ENCODE data around the gene PRDM16. TPM values are rescaled to one million over a fixed set of nuclear protein-coding genes. Genes with fewer than 3 reads are reported as not detected.

PRDM16 gene
- total and polyA plus RNA-seq, 2 experiments from 2014 or later: 41.8 to 55.8 TPM

- H3K9me3 ChIP-seq (ENCODE audit: low read depth): no peaks in the 10 kb centered on the region
These were observed 383.2 kb downstream of the PRDM16 start for GRCh38 chr1:3451994-3452865.

GRCh38 chr1:3452866-3453175 is 383.8 kb downstream of the PRDM16 start:
- TF ChIP-seq CTCF (IDR thresholded peaks at IDR 0.05; ENCODE audit: low read depth, low read length): no peak
- Histone ChIP-seq H3K4me1 (ENCODE audit: low read depth) (no peaks in the 10 kb centered on the region), H3K36me3 (no peaks in the 10 kb centered on the region), H3K27me3 (no peaks in the 10 kb centered on the region), H3K4me3 (no peak overlapping the region), H3K9me3 (ENCODE audit: low read depth) (no peaks in the 10 kb centered on the region), H3K27ac (no peak overlapping the region)
- DNase-seq (ENCODE audit: low read depth in 1 of 2, low spot score in 1 of 2): no peak

More at GRCh38 chr1:3451994-3452865, 383.2 kb downstream of the PRDM16 start:
- Histone ChIP-seq H3K27ac (no peak overlapping the region), H3K4me1 (ENCODE audit: low read depth) (no peaks in the 10 kb centered on the region), H3K4me3 (no peak overlapping the region), H3K36me3 (no peaks in the 10 kb centered on the region), H3K27me3 (no peaks in the 10 kb centered on the region)
- no peak for DNase-seq (ENCODE audit: low read depth in 1 of 2, low spot score in 1 of 2)
- TF ChIP-seq CTCF (IDR thresholded peaks at IDR 0.05; ENCODE audit: low read depth, low read length): no peak

- Histone ChIP-seq H3K27me3 (no peaks in the 10 kb centered on the region), H3K4me1 (ENCODE audit: low read depth) (no peaks in the 10 kb centered on the region), H3K4me3 (no peak overlapping the region), H3K9me3 (ENCODE audit: low read depth) (no peaks in the 10 kb centered on the region), H3K27ac (no peak overlapping the region), H3K36me3 (no peaks in the 10 kb centered on the region)
- DNase-seq (ENCODE audit: low read depth in 1 of 2, low spot score in 1 of 2): peak; percentile 72 to 82
- peak; percentile 94 for TF ChIP-seq CTCF (IDR thresholded peaks at IDR 0.05; ENCODE audit: low read depth, low read length)
These were observed 384.3 kb downstream of the PRDM16 start for GRCh38 chr1:3453203-3453761.

- TF ChIP-seq CTCF (IDR thresholded peaks at IDR 0.05; ENCODE audit: low read depth, low read length): peak; percentile 32
- Histone ChIP-seq H3K27ac (no peak within 1 kb of the TSS), H3K4me3 (peak within 1 kb of the TSS; percentile 78), H3K9me3 (ENCODE audit: low read depth) (no peaks in the 10 kb centered on the region), H3K36me3 (no peaks in the 10 kb centered on the region), H3K4me1 (ENCODE audit: low read depth) (no peaks in the 10 kb centered on the region), H3K27me3 (no peaks in the 10 kb centered on the region)
- peak; percentile 39 to 79 for DNase-seq (ENCODE audit: low read depth in 1 of 2, low spot score in 1 of 2)
These were observed 385.1 kb downstream of the PRDM16 start, which contains the start of gene ARHGEF16 for GRCh38 chr1:3453891-3454810. ARHGEF16 (plus strand) TSS chr1:3454665; CDS start chr1:3463085, 8,420 bp downstream.

- no peak overlapping the region for H3K27ac ChIP-seq
These were observed 386.0 kb downstream of the PRDM16 start for GRCh38 chr1:3454811-3455618.

More at GRCh38 chr1:3454811-3455618, 386.0 kb downstream of the PRDM16 start:
- Histone ChIP-seq H3K4me1 (ENCODE audit: low read depth) (no peaks in the 10 kb centered on the region), H3K36me3 (no peaks in the 10 kb centered on the region), H3K27me3 (no peaks in the 10 kb centered on the region), H3K4me3 (peak overlapping the region; percentile 78), H3K9me3 (ENCODE audit: low read depth) (no peaks in the 10 kb centered on the region)
- DNase-seq (ENCODE audit: low read depth in 1 of 2, low spot score in 1 of 2): peak in 1 of 2 donors; percentile 77
- no peak for TF ChIP-seq CTCF (IDR thresholded peaks at IDR 0.05; ENCODE audit: low read depth, low read length)

Data from cardiac muscle cell (in vitro differentiated cells and primary cell).